Measurements from ENCODE around the gene MS4A5. TPM values are rescaled to one million over a fixed set of nuclear protein-coding genes. Genes with fewer than 3 reads are reported as not detected.

Gene MS4A5, protein sequence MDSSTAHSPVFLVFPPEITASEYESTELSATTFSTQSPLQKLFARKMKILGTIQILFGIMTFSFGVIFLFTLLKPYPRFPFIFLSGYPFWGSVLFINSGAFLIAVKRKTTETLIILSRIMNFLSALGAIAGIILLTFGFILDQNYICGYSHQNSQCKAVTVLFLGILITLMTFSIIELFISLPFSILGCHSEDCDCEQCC
- polyA plus RNA-seq: not detected in 3 replicates
- not detected for polyA plus RNA-seq (2011; ENCODE audit: low read depth)
- polyA plus RNA-seq (2011; cell fraction: cytosol; rRNA removed): not detected in 2 replicates
- polyA plus RNA-seq (2011; cell fraction: nucleus; rRNA removed): not detected in 2 replicates
- not detected in 2 replicates for polyA plus RNA-seq (2012; ENCODE audit: low replicate concordance)
- not detected in 3 replicates for polyA minus RNA-seq
- polyA minus RNA-seq (2011; cell fraction: cytosol; rRNA and poly(A)+ RNA removed): not detected
- not detected in 2 replicates for polyA minus RNA-seq (2011; cell fraction: nucleus; rRNA and poly(A)+ RNA removed)

DNA sequence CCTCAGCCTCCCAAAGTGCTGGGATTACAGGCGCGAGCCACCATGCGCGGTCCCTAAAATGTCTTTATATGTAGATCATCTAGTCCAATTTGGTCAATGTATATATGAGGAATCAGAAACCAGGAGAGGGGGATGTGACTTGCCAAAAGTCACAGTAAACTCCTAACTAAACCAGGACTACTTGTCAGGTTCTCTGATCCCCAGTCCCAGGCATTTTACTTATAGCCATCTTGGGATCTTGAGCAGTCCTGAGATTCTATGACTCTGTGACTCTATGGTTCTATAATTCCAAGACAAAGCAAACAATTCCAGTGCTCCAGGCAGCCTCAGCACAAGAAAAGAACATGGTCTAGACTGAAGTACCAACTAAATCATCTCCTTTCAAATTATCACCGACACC lies at the start of gene MS4A5:
TSS of gene MS4A5 (plus strand) at position 301 of the 400 bp plus-strand sequence. CDS start 103 bp downstream, outside the sequence.
- Histone ChIP-seq H3K9me1 (ENCODE audit: control insufficient read depth, extremely low read depth, insufficient read depth, low read length) (no peaks in the 10 kb centered on the region), H3K79me2 (ENCODE audit: control insufficient read depth, insufficient read depth, low read length) (no peaks in the 10 kb centered on the region), H3K36me3 (ENCODE audit: control insufficient read depth in 2 of 2, extremely low read depth in 1 of 2, insufficient read depth in 2 of 2, low read length in 2 of 2) (no peaks in the 10 kb centered on the region), H3K9me3 (ENCODE audit: control insufficient read depth, low read depth, low read length) (no peaks in the 10 kb centered on the region), H3K27me3 (ENCODE audit: control insufficient read depth, extremely low read depth, insufficient read depth, low read length) (no peaks in the 10 kb centered on the region), H3K4me3 (ENCODE audit: control insufficient read depth in 2 of 3, extremely low read depth in 1 of 3, insufficient read depth in 2 of 3, low read depth in 1 of 3, low read length in 3 of 3) (no peak within 1 kb of the TSS), H3K4me2 (ENCODE audit: control insufficient read depth, extremely low read depth, insufficient read depth, low read depth, low read length) (no peak within 1 kb of the TSS), H3K27ac (ENCODE audit: control insufficient read depth, insufficient read depth, low read length) (no peak within 1 kb of the TSS), H2AFZ (ENCODE audit: control insufficient read depth, low read length) (no peak within 1 kb of the TSS), H4K20me1 (ENCODE audit: control insufficient read depth, extremely low read depth, insufficient read depth, low read length) (no peaks in the 10 kb centered on the region), H3K4me1 (ENCODE audit: control insufficient read depth, extremely low read depth, insufficient read depth, low read length) (no peaks in the 10 kb centered on the region), H3K9ac (ENCODE audit: control insufficient read depth, extremely low read depth, insufficient read depth, low read length) (no peak within 1 kb of the TSS)
- FAIRE-seq: no peak
- dilution Hi-C loops (cut with MboI; ENCODE audit: extremely low pct_ligation_motif_present, low sequenced_read_pairs): no loop called here
- DNase-seq (ENCODE audit: low read depth, low spot score): no peak
- TF ChIP-seq EZH2 (IDR thresholded peaks at IDR 0.05; ENCODE audit: low read length): no peak
- TF ChIP-seq, protein P1, sequence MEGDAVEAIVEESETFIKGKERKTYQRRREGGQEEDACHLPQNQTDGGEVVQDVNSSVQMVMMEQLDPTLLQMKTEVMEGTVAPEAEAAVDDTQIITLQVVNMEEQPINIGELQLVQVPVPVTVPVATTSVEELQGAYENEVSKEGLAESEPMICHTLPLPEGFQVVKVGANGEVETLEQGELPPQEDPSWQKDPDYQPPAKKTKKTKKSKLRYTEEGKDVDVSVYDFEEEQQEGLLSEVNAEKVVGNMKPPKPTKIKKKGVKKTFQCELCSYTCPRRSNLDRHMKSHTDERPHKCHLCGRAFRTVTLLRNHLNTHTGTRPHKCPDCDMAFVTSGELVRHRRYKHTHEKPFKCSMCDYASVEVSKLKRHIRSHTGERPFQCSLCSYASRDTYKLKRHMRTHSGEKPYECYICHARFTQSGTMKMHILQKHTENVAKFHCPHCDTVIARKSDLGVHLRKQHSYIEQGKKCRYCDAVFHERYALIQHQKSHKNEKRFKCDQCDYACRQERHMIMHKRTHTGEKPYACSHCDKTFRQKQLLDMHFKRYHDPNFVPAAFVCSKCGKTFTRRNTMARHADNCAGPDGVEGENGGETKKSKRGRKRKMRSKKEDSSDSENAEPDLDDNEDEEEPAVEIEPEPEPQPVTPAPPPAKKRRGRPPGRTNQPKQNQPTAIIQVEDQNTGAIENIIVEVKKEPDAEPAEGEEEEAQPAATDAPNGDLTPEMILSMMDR (optimal IDR thresholded peaks at IDR 0.05 in 1 of 3, IDR thresholded peaks at IDR 0.05 in 1 of 3, conservative IDR thresholded peaks at IDR 0.05 in 1 of 3; ENCODE audit: extremely low read depth in 1 of 3, insufficient read depth in 2 of 3, low read length in 3 of 3): no peak

DNA sequence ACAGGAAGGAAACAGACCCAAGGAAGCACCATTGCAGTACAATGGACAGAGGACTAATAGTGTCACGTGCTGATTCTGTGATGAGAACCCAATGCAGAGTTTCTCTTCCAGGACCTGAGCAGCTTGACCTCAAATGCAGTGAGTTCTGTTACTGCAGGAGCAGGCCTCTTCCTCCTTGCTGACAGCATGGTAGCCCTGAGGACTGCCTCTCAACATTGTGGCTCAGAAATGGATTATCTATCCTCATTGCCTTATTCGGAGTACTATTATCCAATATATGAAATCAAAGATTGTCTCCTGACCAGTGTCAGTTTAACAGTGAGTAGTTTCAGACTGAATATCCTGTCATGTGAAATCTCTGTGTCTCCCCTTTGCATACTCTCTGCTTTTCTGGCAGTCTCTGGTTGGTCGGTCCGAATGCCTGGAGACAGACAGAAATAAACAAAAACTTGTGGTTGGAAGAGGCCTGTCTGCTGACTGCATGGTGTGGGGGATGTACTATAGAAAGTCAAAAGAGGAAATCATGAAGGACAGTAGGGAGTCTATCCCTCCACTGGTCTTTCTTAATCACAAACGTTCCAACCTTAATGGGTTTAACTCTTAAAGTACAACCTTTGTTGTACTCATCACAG lies 40.0 kb upstream of the MS4A5 start:
- H3K4me3 ChIP-seq (ENCODE audit: control insufficient read depth in 2 of 3, extremely low read depth in 1 of 3, insufficient read depth in 2 of 3, low read depth in 1 of 3, low read length in 3 of 3): no peak overlapping the region
- no peak for TF ChIP-seq EZH2 (IDR thresholded peaks at IDR 0.05; ENCODE audit: low read length)
- TF ChIP-seq, protein P1 (optimal IDR thresholded peaks at IDR 0.05 in 1 of 3, IDR thresholded peaks at IDR 0.05 in 1 of 3, conservative IDR thresholded peaks at IDR 0.05 in 1 of 3; ENCODE audit: extremely low read depth in 1 of 3, insufficient read depth in 2 of 3, low read length in 3 of 3): no peak
- no peaks in the 10 kb centered on the region for H3K27me3 ChIP-seq (ENCODE audit: control insufficient read depth, extremely low read depth, insufficient read depth, low read length)
- H3K9ac ChIP-seq (ENCODE audit: control insufficient read depth, extremely low read depth, insufficient read depth, low read length): no peak overlapping the region
- H3K79me2 ChIP-seq (ENCODE audit: control insufficient read depth, insufficient read depth, low read length): no peaks in the 10 kb centered on the region
- H3K4me1 ChIP-seq (ENCODE audit: control insufficient read depth, extremely low read depth, insufficient read depth, low read length): no peaks in the 10 kb centered on the region
- H3K36me3 ChIP-seq (ENCODE audit: control insufficient read depth in 2 of 2, extremely low read depth in 1 of 2, insufficient read depth in 2 of 2, low read length in 2 of 2): no peaks in the 10 kb centered on the region
- H4K20me1 ChIP-seq (ENCODE audit: control insufficient read depth, extremely low read depth, insufficient read depth, low read length): no peaks in the 10 kb centered on the region
- H3K9me3 ChIP-seq (ENCODE audit: control insufficient read depth, low read depth, low read length): no peaks in the 10 kb centered on the region
- H3K4me2 ChIP-seq (ENCODE audit: control insufficient read depth, extremely low read depth, insufficient read depth, low read depth, low read length): no peak overlapping the region
- dilution Hi-C loops (cut with MboI; ENCODE audit: extremely low pct_ligation_motif_present, low sequenced_read_pairs): no loop called here
- H3K9me1 ChIP-seq (ENCODE audit: control insufficient read depth, extremely low read depth, insufficient read depth, low read length): no peaks in the 10 kb centered on the region
- no peak for DNase-seq (ENCODE audit: low read depth, low spot score)
- H3K27ac ChIP-seq (ENCODE audit: control insufficient read depth, insufficient read depth, low read length): no peak overlapping the region
- H2AFZ ChIP-seq (ENCODE audit: control insufficient read depth, low read length): no peak overlapping the region
- FAIRE-seq: no peak

Data from keratinocyte (primary cell).